Epithelial cell of esophagus (primary cell): ENCODE measurements around the gene KIT.

Experiments used
- DNase-seq: peaks from one replicate; pipeline ENCODE4 v3.0.0; 2010; ENCODE audit warnings: low read depth
- H3K4me3 ChIP-seq: 2 replicates; pipeline ENCODE4 v1.5.1; 2011; ENCODE audit warnings: mild to moderate bottlenecking, low read length, control low read depth
- CTCF ChIP-seq: IDR thresholded peaks from 2 replicates; pipeline ENCODE4 v1.5.1; 2011; ENCODE audit warnings: low read depth, mild to moderate bottlenecking, low read length, control low read depth, inconsistent platforms; ENCODE audit not compliant: insufficient read depth; ENCODE audit errors: missing control alignments

KIT gene

GRCh38 chr4:54679813-54680212 lies 22.1 kb downstream of the KIT start:
- no peak for DNase-seq
- no peak overlapping the region for H3K4me3 ChIP-seq
- TF ChIP-seq CTCF = no peak

GRCh38 chr4:54683616-54684346 lies 26.0 kb downstream of the KIT start:
- DNase-seq = peak; percentile 61
- no peak overlapping the region for H3K4me3 ChIP-seq
- TF ChIP-seq CTCF = peak; percentile 63

- TF ChIP-seq CTCF = no peak
- no peak overlapping the region for H3K4me3 ChIP-seq
- DNase-seq = no peak
Measured at GRCh38 chr4:54685810-54686209, 28.1 kb downstream of the KIT start.

- no peak for TF ChIP-seq CTCF
- H3K4me3 ChIP-seq = no peak overlapping the region
- DNase-seq = no peak
Measured at GRCh38 chr4:54687887-54688841, 30.4 kb downstream of the KIT start.

- no peak for TF ChIP-seq CTCF
- no peak overlapping the region for H3K4me3 ChIP-seq
- no peak for DNase-seq
Measured at GRCh38 chr4:54695337-54695736, 37.6 kb downstream of the KIT start.

- DNase-seq = no peak
- H3K4me3 ChIP-seq = no peak overlapping the region
- no peak for TF ChIP-seq CTCF
Measured at GRCh38 chr4:54695788-54696187, 38.0 kb downstream of the KIT start.
